Measurements from ENCODE around the gene TBC1D10A.

- TF ChIP-seq EP300 (IDR thresholded peaks at IDR 0.05; ENCODE audit: borderline replicate concordance) = no peak
- TF ChIP-seq REST (IDR thresholded peaks at IDR 0.05; ENCODE audit: low read depth) = no peak
- no peak for TF ChIP-seq CREB1 (IDR thresholded peaks at IDR 0.05; ENCODE audit: low read depth)
- no peak for TF ChIP-seq MAX (IDR thresholded peaks at IDR 0.05)
- TF ChIP-seq RAD21 (IDR thresholded peaks at IDR 0.05; ENCODE audit: low read depth) = no peak
- no peak for TF ChIP-seq CEBPB (IDR thresholded peaks at IDR 0.05)
- TF ChIP-seq TAF1 (IDR thresholded peaks at IDR 0.05; ENCODE audit: low read depth) = no peak
These were observed 31.8 kb upstream of the TBC1D10A start for GRCh38 chr22:30358541-30358940.
